PC-3 (cell line): ENCODE data around the gene DYNLT4. TPM values are rescaled to one million over a fixed set of nuclear protein-coding genes. Genes with fewer than 3 reads are reported as not detected.

ENCODE experiments used
- ATAC-seq: fragments of 200-7000 bp; cut with Tn5 transposase; 2 replicates; pipeline ENCODE4 v1.9.1; 2020; ENCODE audit warnings: mild to moderate bottlenecking, moderate library complexity
- BruUV-seq: library from RNA; stranded (reverse); fragments of 400-500 nt; replicated peaks from 2 replicates; lab custom pipeline; 2021; lab: Mats Ljungman, UMichigan
- CTCF ChIA-PET: fragments of 300-600 bp; sonication (Branson Sonifier 250); formaldehyde crosslinking; loops from one replicate; lab custom pipeline; 2022; ENCODE audit warnings: antibody characterized with exemption; lab: Charles Lee
- POLR2A ChIA-PET: fragments of 300-600 bp; sonication (Branson Sonifier 250); formaldehyde crosslinking; loops from one replicate; lab custom pipeline; 2022; ENCODE audit warnings: antibody characterized with exemption; ENCODE audit not compliant: unreplicated experiment; lab: Charles Lee
- DNase-seq: peaks from one replicate; pipeline ENCODE4 v3.0.0-alpha.2; 2015
- H2AFZ ChIP-seq: fragments of 300-600 bp; sonication (generic); 2 replicates; pipeline ENCODE4 v1.6.0; 2016; ENCODE audit warnings: antibody characterized with exemption, low read length
- H3F3A ChIP-seq: fragments of 300-600 bp; sonication (generic); one replicate; pipeline ENCODE4 v1.6.0; 2017; ENCODE audit warnings: antibody characterized with exemption, low read length, control low read depth, mild to moderate bottlenecking; ENCODE audit not compliant: unreplicated experiment
- H3K27ac ChIP-seq: fragments of 300-600 bp; sonication (generic); 2 replicates; pipeline ENCODE4 v1.5.1; 2016; ENCODE audit warnings: mild to moderate bottlenecking, low read length
- H3K27me3 ChIP-seq: fragments of 300-600 bp; sonication (generic); 2 replicates; pipeline ENCODE4 v1.6.1; 2016; ENCODE audit warnings: low read length, mixed read lengths
- H3K36me3 ChIP-seq: fragments of 300-600 bp; sonication (generic); 2 replicates; pipeline ENCODE4 v1.6.1; 2016; ENCODE audit warnings: low read depth, mixed run types, low read length, mixed read lengths
- H3K4me1 ChIP-seq: fragments of 300-600 bp; sonication (generic); 2 replicates; pipeline ENCODE4 v1.5.1; 2016; ENCODE audit warnings: low read length; ENCODE audit not compliant: insufficient read depth
- H3K4me2 ChIP-seq: fragments of 300-600 bp; sonication (generic); 2 replicates; pipeline ENCODE4 v1.6.0; 2016; ENCODE audit warnings: low read length
- H3K4me3 ChIP-seq: fragments of 300-600 bp; sonication (generic); 2 replicates; pipeline ENCODE4 v1.5.1; 2016; ENCODE audit warnings: mild to moderate bottlenecking, low read length, mixed read lengths
- H3K79me2 ChIP-seq: fragments of 300-600 bp; sonication (generic); 2 replicates; pipeline ENCODE4 v1.6.1; 2017; ENCODE audit warnings: low read length, mixed read lengths
- H3K9ac ChIP-seq: fragments of 300-600 bp; sonication (generic); 2 replicates; pipeline ENCODE4 v1.6.0; 2016; ENCODE audit warnings: mild to moderate bottlenecking, low read length
- H3K9me2 ChIP-seq: fragments of 300-600 bp; sonication (generic); replicated peaks from 2 replicates; pipeline ENCODE4 v1.6.1; 2016; ENCODE audit warnings: mixed run types, low read length, mixed read lengths
- H3K9me3 ChIP-seq: fragments of 300-600 bp; sonication (generic); 2 replicates; pipeline ENCODE4 v1.6.1; 2016; ENCODE audit warnings: low read length, mixed read lengths
- H4K20me1 ChIP-seq: fragments of 300-600 bp; sonication (generic); 2 replicates; pipeline ENCODE4 v1.6.1; 2016; ENCODE audit warnings: low read length, mixed read lengths
- CTCF ChIP-seq: fragments of 300-600 bp; sonication (generic); conservative IDR thresholded peaks from 2 replicates; pipeline ENCODE4 v1.5.1; 2017; ENCODE audit warnings: antibody characterized with exemption, low read depth, mild to moderate bottlenecking, low read length
- EZH2 ChIP-seq: fragments of 300-600 bp; sonication (generic); IDR thresholded peaks from one replicate; pipeline ENCODE4 v1.6.1; 2017; ENCODE audit warnings: antibody characterized with exemption, mild to moderate bottlenecking, low read length; ENCODE audit not compliant: unreplicated experiment
- EZH2phosphoT487 ChIP-seq: fragments of 300-600 bp; sonication (generic); IDR thresholded peaks from 2 replicates; pipeline ENCODE4 v1.6.1; 2018; ENCODE audit warnings: mild to moderate bottlenecking, antibody characterized with exemption, low read length, borderline replicate concordance
- intact Hi-C: fragments of 100-400 bp; cut with micrococcal nuclease; formaldehyde crosslinking; loops from 2 replicates; pipeline ENCODE4 v1.9.0; 2023
- total RNA-seq: library from RNA; depleted of rRNA; stranded (reverse); fragments of >200 nt; gene quantifications from 2 replicates; pipeline ENCODE4 v1.2.3, GENCODE V29; 2014

The DYNLT4 gene
- total RNA-seq, 1 experiment from 2014 or later: 3.4 TPM

GRCh38 chr1:44786138-44786840, 20.9 kb downstream of the DYNLT4 start:
- intact Hi-C loops: no loop called here
- DNase-seq: peak; percentile 29
- H4K20me1 ChIP-seq: no peaks in the 10 kb centered on the region
- POLR2A ChIA-PET: no interaction called here
- H3K4me1 ChIP-seq: no peaks in the 10 kb centered on the region
- H3K79me2 ChIP-seq: no peaks in the 10 kb centered on the region
- no peak overlapping the region for H3K4me3 ChIP-seq
- BruUV-seq: no TSS peak
- H3K36me3 ChIP-seq: peaks cover 3% of the 10 kb centered on the region; the same call in 1 of the 2 replicates
- TF ChIP-seq EZH2phosphoT487 (no peak), CTCF (peak; percentile 69)
- no peak overlapping the region for H2AFZ ChIP-seq
- H3K9me2 ChIP-seq: no peaks in the 10 kb centered on the region
- no peak overlapping the region for H3K4me2 ChIP-seq
- no peaks in the 10 kb centered on the region for H3K27me3 ChIP-seq
- H3K27ac ChIP-seq: no peak overlapping the region
- H3F3A ChIP-seq: peaks cover 5% of the 10 kb centered on the region
- H3K9ac ChIP-seq: no peak overlapping the region
- CTCF ChIA-PET: no interaction called here
- no peak for ATAC-seq
- H3K9me3 ChIP-seq: no peaks in the 10 kb centered on the region

GRCh38 chr1:44785501-44786137, 21.5 kb downstream of the DYNLT4 start:
- no TSS peak for BruUV-seq
- intact Hi-C loops: no loop called here
- Histone ChIP-seq H3K9me2 (no peaks in the 10 kb centered on the region), H3F3A (peaks cover 11% of the 10 kb centered on the region), H3K27ac (no peak overlapping the region), H3K36me3 (peaks cover 10% of the 10 kb centered on the region; the same call in 1 of the 2 replicates), H3K4me3 (no peak overlapping the region), H2AFZ (no peak overlapping the region), H3K4me1 (no peaks in the 10 kb centered on the region), H3K4me2 (no peak overlapping the region), H3K79me2 (no peaks in the 10 kb centered on the region), H4K20me1 (no peaks in the 10 kb centered on the region), H3K27me3 (no peaks in the 10 kb centered on the region), H3K9me3 (no peaks in the 10 kb centered on the region), H3K9ac (no peak overlapping the region)
- no peak for ATAC-seq
- TF ChIP-seq CTCF (no peak), EZH2 (no peak), EZH2phosphoT487 (no peak)
- ChIA-PET CTCF (no interaction called here), POLR2A (no interaction called here)
- no peak for DNase-seq

DNA sequence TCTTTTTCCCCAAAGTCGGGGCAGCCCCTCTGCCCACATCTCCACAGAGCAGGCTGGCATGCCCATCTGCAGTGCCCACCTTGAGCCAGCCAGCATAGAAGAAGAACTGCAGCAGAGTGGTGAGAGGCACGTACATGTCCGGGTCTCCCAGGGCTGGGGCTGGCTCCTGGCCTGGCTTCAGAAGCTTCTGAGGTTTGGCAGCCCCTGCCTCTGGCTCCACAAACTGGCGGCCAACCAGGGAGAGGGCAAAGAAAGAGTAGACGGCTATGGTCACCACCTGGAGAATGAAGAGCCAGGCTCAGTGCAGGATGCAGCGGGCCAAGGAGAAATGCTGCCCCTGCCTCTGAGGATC, 22.1 kb downstream of the DYNLT4 start:
- TF ChIP-seq EZH2phosphoT487 (no peak), CTCF (no peak), EZH2 (no peak)
- Histone ChIP-seq H3K36me3 (peaks cover 16% of the 10 kb centered on the region; the same call in 1 of the 2 replicates), H3K27me3 (no peaks in the 10 kb centered on the region), H3K79me2 (no peaks in the 10 kb centered on the region), H3K9ac (no peak overlapping the region), H3F3A (peaks cover 11% of the 10 kb centered on the region), H3K9me2 (no peaks in the 10 kb centered on the region), H3K4me3 (no peak overlapping the region), H3K27ac (no peak overlapping the region), H3K4me2 (no peak overlapping the region), H4K20me1 (no peaks in the 10 kb centered on the region), H3K4me1 (no peaks in the 10 kb centered on the region), H3K9me3 (no peaks in the 10 kb centered on the region), H2AFZ (no peak overlapping the region)
- BruUV-seq: no TSS peak
- ATAC-seq (no peak), DNase-seq (no peak)
- CTCF ChIA-PET: no interaction called here
- POLR2A ChIA-PET: no interaction called here
- intact Hi-C loops: no loop called here
